GM21825 (cell line): ENCODE results near the gene HYCC1.

Experiments used
- ATAC-seq: cut with Tn5 transposase; IDR thresholded peaks from one replicate; pipeline ENCODE4 v1.9.1; 2021; ENCODE audit warnings: mild to moderate bottlenecking, moderate library complexity; ENCODE audit not compliant: unreplicated experiment

The HYCC1 gene

DNA sequence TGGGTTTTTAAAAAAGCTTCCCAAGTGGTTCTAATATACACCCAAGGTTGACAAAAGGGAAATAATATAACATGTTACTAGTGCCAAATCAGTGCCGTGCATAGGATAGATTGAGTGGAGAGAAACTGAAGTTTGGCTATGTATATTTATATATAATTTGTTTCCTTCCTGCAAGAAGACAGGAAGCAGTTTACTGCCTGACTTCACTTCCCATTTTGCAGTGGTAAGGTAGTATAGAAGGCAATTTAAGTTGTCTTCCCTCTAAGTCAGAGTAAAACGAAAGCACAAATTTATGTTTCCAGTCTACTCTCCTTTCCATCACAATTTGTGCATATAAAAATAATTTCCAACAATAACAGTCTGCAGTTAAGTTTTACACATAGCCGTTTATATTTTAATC lies 3.4 kb upstream of the HYCC1 start:
- no peak for ATAC-seq

DNA sequence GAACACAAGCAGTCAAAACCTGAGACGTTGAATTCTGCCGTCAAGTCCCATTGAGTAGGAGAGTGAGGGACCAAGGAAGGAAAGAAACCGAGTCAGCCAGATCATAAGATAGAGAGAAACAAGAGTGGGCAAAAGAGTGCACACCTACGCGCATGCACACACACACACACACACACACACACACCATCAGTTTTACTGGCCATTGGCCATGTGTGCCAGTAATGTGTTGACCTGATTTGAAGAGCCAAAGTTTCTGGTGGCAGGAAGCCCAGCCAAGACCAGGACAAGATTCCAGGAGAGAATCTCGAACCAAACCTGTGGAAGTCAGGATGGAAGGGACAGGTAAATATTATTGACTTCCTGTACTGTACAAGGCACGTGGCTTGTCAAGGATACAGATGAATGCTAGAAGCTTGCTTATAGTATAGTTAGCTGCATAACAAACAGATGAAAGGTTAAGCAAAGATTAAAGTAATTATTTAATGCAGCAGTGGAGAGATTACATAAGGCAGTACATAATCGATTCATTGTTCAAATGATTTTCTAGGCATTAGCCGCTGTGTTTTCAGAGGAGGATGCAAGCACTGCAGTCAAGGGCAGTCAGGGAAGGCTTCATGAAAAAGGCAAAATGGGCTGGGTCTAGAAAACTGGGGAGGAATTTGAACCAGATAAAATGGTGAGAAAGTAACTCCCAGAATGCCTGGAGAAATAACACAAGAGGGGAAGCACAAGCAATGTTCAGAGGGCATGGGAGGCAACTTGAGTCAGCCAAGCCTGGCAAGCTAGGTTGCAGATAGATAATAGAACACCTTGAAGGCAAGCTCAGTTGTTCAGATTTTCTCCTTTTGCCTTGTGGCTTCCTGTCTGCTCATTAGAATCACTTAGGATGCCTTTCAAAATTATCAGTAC lies 2.7 kb upstream of the HYCC1 start:
- no peak for ATAC-seq

DNA sequence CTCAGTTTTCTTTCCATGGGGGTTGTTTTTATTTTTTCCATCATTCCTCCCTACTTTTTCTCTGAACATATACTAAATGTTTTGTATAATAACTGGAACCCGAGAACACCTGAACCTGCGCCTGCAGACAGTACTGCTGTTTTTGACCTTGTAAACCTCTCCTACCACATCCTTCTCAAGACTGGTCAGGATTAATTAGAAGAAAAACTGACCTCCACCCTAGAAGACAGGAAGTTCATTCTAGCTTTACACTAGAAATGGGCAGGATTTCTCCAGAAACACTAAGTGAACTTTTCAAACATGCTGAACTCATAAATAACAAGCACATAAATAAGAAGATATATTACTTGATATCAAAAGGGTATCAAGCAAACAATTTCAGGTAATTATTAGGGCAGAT lies 751 bp upstream of the HYCC1 start:
- ATAC-seq, result no peak

DNA sequence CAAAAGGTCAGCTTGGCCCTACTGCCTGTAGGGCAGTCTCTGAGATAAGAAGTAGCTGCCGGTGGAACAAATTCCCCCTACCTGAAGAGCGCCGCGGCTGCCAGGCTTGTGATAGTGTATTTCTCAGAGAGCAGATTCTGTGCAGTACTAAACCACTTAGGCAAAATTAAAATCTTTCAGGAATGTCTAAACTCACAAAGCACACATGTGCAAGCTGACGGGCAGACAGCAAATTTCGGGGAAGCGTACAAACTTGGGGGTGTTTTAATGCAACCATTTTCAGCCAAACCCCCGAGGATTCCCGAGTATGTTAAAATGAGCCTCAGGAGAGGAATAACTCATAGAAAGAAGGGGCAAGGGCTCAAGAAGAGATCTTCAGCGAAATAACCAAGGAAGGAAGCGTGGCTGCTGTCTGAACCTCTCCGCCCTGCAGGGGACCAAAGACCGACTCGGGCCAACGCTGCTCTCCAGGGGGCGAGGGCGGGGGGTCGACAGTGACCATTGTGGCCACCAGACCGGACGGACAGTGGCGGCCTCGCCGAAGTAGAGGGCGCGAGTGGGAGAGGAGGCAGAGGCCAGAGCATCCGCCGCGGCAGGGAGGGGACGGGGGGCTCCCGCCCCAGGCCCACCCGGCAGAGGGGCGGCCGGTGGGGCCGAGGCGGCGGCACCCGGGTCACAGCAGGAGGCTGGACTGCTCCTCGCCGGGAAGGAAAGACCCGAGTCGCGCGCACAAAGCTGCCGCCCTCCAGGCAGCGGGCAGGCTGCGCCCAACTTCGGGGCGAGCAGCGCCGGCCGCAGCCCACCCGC lies 819 bp downstream of the HYCC1 start:
- ATAC-seq, result peak; percentile 3

DNA sequence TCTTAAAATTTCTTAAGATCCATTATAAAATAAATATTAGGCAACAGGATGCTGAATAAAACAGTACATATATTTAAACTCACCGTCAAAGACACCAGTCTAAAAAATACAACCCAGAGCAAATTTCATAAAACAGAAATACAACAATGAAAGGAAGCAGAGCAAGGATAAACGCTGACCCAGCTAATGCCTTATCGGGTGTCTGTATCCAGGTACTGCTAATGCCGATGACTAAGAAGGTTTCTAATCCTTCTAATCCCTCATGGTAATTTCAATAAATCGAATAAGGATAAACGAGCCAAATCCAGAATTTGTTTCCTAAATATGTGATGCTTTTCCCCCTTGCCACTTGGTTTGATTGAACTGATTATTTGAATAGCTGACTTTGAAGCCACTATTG lies 1.7 kb downstream of the HYCC1 start:
- ATAC-seq, result no peak

DNA sequence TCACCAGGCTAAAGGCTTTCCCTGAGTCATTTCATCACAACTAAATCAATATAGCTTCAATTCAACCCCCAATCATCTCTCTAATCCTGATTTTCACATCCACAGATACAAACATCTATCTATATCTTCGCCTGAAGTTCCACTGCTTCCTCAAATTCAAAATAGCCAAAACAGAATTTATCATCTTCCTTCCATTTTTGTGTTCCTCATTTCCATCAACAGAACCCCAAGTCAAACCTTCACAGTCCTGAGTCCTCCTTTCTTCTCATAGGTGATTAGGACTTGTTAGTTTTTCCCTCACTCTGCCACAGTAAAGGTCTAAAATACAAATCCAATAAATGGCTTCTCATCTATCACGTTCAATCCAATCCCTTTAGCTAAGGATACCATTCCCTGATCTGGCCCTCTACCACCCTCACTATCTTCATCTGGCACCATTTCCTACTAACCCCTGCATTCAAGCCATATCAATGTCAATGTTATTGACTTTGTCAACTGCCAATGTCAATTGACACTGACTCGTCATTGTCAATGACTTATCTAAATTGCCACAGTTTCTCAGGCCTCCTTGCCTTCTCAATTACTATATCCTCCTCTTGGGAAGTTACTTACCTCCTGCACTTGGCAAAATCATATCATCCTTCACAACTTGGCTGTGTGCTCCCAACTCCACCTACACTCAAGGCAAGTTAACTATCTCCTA lies 2.6 kb downstream of the HYCC1 start:
- ATAC-seq, result no peak

DNA sequence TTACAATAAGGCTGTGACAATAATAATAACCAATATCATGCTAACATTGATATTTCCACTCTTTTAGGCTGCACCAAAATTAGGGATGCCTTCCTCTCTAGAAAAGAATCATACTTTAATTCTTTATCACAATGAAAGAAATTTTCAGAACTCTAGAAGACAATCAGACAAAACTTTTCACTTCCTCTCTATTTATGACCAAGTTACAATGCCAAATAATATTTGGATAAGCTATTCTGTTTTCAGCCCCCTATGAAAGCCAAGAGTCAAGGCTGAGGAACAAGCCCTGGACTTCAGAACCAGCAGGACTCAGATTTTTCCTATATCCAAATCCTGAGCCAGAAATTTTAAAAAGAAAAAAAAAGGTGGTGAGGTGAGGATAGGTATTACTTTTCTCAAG lies 4.6 kb downstream of the HYCC1 start:
- no peak for ATAC-seq

DNA sequence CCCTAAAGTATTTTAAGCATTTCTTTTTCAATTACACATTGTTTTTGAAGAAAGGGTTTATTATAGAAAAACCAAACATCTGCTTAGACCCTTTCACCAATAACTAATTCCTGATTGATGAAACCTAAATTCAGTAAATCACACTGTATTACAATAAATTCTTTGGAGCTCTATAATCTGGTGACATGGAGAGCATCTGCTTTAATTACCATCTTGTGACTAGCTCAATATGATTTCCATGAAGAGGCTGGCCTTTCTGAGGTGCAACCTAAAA lies 9.7 kb downstream of the HYCC1 start:
- ATAC-seq, result no peak

DNA sequence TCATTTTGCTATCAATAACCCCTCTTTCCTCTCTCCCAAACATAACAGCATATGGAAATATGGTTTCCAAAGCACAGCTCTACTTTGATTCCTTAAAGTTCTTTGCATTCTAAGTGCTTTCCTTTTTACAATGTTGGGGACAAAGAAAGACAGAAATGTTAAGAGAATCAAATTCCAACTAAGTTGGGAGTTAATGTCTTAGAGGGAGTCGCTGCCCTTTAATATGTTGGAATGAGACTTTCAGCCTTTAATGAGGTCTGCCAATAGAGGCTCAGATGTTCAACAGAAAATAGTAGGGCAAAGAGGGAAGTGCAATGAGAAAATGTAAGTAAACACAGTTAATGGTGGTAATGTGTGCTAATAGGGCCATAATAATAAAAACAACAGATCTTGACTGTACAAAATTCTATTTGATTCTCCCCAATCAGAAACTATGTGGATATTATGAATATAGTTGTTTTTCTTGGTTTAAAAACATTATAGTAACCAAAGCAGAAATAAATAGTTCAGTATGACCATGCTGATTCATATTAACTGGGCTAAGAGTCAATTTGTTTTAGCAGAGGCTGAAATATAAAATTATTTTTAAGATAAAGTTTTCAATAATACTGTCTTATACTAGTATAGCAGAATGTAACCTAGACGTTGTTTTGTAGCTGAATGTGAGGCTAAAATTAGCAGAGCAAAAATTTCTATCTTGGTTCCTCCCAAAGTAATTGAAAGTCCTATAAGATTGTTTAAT lies 10.3 kb downstream of the HYCC1 start:
- ATAC-seq, result no peak

DNA sequence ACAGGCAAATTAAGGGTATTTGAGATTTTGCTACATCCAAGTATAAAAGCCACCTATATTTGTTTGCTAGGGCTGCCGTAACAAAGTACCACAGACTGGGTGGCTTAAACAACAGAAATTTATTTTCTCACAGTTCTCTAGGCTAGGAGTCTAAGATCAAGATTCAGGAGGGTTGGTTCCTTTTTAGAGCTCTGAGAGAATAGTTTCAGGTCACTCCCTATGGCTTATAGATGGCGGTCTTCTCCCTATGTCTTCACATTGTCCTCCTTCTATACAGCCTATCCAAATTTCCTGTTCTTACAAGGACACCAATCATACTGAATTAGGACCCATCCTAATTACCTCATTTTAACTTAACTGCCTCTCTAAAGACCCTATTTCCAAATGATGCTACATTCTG lies 11.2 kb downstream of the HYCC1 start:
- no peak for ATAC-seq

DNA sequence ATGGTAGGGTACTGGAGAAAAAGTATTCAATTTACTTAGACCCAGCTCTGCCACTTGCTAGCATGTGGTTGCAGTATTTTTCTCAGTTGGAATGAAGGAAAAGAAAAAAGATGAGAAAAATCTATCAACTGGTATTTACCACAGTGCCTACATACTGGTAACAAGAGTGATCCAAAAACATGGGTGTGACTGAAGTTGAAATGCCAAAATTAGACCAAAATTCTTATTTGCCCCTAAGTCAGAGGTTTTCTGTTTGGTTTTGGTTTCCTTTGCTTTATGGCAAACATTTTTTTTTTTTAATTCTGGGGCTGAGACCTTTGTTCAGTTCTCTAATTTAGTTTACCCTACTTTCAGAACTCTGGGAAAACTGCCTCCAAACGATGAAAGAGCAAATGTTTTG lies 12.3 kb downstream of the HYCC1 start:
- ATAC-seq, result no peak

DNA sequence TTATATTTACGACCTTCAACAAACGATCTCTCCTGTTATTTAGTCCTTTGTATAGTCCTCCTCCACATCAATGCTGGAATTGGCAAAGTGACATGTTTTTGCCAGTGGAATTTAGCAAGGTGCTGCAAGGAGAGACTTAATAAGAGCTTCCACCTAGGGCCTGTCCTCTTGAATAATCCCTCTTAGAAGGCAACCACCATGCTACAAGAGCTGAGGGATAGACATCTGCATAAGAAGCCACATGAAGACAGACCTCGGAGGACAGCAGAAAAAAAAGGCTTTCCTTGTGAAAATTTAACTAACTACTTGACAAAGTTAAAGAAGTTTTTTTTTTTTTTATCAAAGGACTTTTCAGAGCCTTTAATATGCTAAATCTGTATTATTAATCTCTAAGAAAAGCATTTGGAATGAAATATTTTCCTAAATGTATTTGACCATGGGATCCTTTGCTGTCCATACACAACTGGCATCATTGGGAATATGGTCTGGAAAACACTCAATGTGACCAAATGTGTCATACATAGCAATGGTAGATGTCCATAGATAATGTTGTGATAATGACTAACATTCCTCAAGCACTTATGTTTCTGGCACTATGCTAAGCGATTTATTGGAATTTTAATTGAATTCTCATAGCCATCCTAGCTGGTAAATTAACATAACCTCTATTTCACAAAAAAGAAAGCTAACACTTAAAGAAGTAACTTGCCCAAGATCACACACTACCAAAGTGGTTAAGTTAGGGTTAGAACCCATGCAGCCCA lies 13.2 kb downstream of the HYCC1 start:
- ATAC-seq, result no peak

DNA sequence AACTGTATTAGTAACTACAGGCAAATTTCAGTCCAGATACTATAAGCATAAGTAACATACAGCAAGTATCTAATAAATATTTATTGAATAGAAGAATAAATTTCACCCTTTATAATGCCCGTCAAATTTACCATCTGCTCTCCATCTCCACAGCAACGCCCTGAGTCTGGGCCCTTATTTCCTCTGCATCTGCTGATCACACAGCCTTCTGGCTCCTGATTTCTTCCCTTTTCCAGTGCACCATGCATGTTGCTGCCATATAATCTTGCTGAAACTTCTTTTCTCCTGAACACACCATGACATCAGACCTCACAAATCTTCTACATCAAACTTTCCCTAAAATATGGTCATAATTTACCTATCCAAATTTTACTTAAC lies 15.4 kb downstream of the HYCC1 start:
- no peak for ATAC-seq

DNA sequence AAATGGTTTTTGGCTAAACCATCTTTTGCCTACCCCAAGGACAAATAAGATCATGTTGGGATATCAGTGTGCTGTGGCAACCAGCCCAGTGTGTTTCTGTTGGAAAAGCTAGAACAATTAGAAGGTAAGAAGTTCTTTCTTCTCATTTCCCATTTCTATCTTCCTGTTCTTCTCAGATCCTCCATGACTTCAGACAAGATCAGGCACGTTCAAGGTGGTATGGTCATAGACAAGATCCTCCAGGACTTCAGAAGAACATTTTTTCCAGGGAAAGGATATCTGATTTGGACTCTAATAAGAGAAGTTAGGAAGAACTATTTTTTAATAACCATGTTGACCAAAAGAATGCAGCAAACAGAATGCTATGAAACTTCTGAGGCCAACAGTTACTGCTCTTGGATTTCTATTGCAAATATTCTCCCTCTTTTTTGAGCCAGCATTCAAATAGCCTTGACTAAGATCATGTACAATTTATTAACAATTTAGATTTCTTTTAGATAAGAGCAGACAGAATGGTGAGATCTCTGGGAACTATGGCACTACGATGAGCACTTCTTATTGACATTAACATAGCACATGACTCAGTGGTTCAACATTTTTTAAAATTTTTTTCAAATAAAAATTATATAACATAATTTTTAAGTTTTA lies 15.9 kb downstream of the HYCC1 start:
- ATAC-seq, result no peak

DNA sequence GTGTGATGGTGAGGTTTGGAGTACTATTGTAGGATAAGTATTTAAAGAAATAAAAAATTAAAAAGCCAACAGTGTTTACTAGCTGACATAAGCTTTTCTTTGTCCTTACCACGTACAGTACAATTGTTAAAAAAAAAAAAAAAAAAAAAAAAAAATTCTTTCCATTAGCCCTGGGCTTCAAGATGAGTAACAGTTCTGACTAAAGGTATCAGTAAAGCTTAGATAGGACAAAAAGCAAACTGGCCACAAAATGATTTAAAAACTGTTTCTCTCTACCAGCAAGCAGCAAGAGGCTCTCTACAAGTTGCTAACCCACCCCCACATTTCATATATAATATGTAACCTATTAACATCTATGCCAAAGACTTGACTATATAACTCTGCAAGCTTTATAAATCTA lies 17.5 kb downstream of the HYCC1 start:
- ATAC-seq, result no peak

DNA sequence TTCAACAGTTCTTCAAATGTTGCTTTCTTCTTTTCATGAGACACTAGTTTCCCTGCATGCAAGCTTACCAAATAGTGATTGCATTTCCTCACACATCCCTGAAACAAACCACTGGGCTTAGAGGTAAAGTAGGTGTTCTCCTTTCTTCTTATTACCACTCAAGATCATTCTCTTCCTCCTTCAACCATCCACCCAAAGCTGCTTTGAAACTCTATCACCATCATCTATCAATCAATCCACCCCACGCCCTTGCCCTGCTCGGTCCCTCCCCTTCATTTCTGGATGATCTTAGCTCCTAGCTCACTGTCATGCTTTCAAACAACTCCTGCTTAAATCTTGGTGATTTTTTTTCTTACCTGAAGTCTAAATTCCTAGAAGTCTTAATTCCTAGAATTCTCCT lies 18.9 kb downstream of the HYCC1 start:
- no peak for ATAC-seq

DNA sequence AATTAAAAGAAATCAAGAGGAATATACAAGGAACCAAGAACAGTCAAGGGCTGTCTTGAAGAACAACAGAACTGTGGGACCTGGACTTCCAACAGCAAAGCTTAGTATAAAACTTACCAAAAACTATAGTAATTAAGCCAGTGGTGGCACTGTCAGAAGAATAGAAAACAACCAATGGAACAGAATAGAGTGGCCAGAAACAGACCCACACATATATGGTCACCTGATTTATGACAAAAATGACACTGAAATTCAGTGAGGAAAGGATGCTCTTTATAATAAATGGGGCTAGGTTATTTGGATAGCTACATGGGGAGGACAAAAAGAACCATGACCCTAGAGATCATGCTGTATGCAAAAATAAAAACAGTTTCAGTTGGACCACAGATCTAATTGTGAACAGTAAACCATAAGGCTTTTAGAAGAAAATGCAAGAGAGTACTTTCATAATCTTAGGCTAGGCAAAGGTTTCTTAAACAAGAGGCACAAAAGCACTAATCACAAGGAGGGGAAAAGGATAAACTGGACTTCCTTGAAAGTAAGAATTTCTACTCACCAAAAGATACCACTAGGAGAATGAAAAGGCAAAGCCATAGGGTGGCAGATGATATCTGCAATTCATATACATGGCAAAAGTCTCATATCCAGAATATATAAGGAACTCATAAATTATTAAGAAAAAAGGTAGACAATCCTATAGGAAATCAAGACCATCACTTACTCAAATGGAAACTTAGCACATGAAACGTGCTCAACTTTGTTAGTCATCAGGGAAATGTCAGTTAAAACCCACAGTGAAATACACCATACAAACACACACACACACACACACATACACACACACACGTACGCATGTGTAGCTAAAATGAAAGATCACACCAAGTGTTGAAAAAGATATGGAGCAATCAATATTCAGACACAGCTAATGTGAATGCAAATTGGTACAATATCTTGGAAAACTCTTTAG lies 20.8 kb downstream of the HYCC1 start:
- ATAC-seq, result peak; percentile 72

DNA sequence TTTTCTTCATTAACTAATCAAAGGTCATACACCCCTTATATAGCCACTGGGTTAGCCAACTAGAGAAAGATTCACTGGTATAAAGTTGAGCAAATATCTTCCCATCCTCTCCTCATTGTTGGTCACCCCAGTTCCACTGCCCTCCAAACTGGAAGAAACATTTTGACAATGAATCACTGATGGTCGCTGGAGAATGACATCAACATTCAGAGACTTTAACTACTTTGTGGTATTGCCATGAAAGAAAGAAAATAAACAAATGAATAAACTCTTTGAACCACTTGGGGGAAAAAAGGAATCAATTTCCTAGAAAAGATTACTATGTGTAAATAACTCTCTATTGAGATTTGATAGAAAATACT lies 23.4 kb downstream of the HYCC1 start:
- no peak for ATAC-seq
